Measurements from ENCODE around the gene CRIM1.

DNA sequence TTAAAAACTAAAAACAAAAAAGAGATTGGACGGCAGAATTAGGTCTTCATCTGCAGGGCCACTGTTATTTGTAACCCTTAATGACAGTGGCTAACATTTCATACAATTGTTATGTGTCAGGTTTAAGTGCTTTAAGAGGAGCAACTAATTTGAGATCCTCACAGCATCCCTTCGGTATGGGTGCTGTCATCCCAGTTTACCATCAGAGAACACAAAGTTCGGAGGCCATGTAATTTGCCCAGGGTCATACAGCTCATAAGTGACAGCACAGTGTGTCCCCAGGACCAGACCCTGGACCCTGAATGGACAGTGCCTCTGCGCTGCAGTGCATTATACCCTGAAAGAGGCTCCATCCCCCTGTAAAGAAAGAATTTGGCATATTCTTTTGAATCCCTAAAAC is 127.7 kb downstream of the CRIM1 start:
- TF ChIP-seq CTCF (IDR thresholded peaks at IDR 0.05) (no peak), EP300 (IDR thresholded peaks at IDR 0.05) (peak in 1 of 4 donors; percentile 51), POLR2AphosphoS5 (IDR thresholded peaks at IDR 0.05) (peak in 2 of 4 donors; percentile 7 to 28)
